GM19438 (cell line): ENCODE results near the gene KLHL26.

Experiments used
- ATAC-seq: cut with Tn5 transposase; IDR thresholded peaks from one replicate; pipeline ENCODE4 v1.9.1; 2021; ENCODE audit warnings: low read depth; ENCODE audit not compliant: unreplicated experiment

KLHL26 gene

GRCh38 chr19:18645035-18645511 is 8.2 kb downstream of the KLHL26 start:
- no peak for ATAC-seq

DNA sequence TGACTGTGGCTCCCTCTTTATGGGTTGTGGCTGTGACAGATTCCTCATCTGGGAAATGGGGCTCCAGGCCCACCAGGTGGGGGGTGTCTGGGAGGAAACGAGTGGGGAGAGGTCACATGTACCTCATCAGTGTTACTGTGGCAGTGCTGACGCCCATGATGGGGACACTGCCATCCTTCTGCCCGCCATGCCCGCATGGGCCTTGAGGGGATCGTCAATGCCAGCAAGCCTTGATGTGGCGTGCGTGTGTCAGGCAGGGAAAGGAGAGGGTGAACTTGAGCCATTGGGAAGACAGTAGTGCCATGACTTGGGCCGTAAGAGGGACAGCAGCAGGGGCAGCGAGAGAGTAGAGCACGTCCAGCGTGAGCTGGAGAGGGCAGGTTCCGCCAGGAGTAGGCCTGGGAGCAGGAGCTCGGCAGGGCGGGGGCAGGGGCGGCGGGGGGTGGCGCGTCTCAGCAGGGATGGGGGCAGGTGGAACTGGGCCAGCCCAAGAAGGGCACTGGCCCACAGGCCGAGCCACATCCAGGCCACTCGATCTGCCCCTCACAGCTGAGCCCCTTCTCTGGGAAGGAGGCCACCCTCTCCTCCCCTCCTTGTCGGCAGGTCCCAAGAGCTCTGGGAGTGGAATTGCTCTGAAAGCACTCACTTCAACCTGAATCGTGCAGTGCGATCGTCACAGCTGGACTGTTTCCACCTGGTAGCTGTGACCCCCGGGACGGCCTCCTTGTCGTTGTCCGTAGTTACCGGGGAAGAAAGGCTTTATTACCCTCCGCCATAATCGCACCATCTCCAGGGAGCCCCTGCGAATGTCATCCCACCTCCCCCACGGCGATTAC is 9.9 kb downstream of the KLHL26 start:
- no peak for ATAC-seq

DNA sequence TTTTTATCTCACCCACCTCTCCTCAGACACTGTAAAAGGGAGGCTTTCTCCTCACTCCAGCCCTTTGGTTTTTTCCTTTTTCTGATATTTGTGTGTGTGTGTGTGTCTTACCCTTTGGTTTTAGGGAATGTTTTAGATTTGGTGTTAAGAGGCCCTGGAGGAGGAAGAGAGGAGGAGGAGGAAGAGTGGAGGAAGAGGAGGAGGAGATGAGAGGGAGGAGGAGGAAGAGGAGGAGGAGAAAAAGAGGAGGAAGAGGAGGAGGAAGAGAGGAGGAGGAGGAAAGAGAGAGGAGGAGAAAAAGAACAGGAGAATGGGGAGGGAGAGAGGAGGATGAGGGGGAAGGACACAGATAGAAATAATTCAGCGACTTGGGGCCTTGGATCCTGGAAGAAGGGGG is 10.5 kb downstream of the KLHL26 start:
- no peak for ATAC-seq

DNA sequence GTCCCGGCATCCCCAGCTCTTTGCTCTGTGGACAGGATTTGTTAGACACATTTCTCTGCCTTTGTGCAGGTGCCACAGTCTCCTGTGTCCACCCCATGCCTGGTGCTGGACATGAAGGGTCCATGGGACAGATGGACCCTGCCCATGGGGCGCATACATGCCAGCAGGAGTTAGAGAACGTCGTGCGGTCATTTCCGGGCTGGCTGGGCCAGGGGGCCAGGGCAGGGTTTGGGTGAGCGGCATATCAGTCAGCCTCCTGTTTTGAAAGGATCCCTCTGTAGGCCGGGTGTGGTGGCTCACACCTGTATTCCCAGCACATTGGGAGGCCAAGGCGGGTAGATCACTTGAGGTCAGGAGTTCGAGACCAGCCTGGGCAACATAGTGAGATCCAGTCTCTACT is 11.0 kb downstream of the KLHL26 start:
- no peak for ATAC-seq

DNA sequence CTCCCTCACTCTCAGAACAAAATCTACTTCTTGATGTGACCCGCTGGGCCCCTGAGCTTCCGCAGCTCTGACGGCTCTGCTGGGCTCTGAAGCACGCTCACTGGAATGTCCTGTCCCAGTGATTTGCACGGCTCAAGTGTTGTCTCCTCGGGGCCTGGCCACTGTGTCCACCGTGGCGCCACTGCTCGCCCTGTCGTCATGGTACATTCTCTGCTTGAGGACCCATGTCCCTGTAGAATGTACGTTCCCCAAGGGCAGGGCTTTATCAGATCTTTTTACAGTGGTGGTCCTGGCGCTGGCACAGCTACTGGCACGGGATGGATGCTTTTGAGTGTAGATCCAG is 12.1 kb downstream of the KLHL26 start:
- ATAC-seq, result no peak

GRCh38 chr19:18649371-18650020 is 12.7 kb downstream of the KLHL26 start:
- ATAC-seq, result no peak

DNA sequence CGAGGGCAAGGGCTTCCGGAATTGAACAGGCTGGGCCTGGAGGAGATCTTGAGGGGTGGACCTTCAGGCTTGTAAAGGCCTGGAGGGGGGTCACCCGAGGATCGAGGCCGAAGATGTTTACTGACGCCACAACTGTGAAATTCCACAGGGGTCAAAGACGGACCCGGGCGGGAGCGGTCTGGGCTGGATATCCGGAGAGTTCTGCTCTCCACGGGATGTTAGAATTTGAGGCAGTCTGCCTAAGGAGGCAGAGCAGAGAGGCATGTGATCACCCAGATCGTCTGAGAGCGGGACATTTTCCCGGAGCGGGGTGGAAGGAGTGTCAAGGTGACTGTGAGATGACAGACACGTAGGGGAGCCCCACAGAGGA is 13.2 kb downstream of the KLHL26 start:
- no peak for ATAC-seq

DNA sequence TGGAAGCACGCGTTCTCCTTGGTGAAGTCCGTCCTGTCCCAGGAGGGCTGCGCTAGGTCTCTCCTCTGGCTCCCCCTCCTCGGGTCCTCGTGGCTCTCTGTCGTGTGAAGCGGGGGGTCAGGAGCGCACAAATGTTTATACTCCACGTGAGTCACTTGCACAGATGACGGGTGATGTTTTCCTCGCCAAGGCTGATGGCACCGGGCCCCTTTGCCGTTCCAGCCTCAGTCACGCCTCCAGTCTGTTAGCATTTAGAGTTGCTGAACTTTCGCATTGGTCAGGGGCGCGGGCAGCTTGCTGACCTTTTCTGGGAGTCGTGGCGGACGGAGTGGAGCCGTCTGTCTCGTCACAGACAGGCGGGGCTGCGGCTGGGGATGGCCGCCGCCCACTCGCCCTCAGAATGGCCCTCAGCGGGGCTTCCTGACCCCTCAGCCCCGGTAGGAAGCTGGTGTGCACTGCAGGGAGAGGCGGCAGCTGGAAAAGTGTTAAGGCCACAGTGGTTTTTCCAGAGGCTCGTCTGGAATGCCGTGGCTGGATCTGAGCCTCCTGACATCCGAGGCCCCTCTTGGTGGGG is 13.7 kb downstream of the KLHL26 start:
- ATAC-seq, result no peak

DNA sequence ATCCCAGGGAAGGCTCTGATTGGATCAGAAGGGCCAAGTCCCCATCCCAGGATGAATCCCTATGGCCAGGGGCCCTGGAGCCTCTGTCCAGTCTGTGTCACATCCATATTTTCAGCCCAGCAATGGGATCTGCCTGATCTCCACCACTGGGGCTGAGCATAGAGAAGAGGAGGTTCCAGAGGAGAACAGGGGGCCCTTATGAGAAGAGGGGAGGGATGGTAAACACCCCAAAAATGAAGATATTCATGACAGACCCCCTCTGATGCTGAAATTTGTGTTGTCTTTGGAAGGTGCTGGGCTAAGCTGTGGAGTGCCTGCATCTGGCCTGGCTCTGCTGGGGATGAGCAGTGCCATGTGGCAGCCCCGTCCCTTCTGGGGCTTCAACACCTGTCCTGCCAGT is 14.5 kb downstream of the KLHL26 start:
- no peak for ATAC-seq

DNA sequence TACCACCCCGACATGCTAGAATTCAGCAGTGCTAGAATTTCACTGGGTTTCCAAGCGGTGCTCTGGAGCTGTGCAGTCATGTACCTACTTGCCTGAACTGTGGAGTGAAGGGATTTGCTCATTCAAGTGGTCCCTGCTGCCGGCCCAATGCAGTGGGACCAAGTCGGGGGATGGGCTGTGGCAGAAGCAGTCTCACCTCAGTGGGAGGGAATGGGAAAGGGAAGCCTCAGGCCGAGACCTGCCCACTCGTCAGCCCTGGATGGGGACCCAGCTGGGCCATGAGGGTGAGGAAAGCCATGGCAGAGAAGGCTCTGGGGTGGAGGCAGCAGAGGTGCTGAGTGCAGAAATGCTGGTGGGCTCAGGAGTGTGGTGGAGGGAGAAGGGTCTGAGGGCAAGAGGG is 14.9 kb downstream of the KLHL26 start:
- ATAC-seq, result no peak

- ATAC-seq, result no peak
These were observed 17.0 kb downstream of the KLHL26 start for GRCh38 chr19:18653853-18654252.

- ATAC-seq, result no peak
These were observed 17.6 kb downstream of the KLHL26 start for GRCh38 chr19:18654469-18654868.

DNA sequence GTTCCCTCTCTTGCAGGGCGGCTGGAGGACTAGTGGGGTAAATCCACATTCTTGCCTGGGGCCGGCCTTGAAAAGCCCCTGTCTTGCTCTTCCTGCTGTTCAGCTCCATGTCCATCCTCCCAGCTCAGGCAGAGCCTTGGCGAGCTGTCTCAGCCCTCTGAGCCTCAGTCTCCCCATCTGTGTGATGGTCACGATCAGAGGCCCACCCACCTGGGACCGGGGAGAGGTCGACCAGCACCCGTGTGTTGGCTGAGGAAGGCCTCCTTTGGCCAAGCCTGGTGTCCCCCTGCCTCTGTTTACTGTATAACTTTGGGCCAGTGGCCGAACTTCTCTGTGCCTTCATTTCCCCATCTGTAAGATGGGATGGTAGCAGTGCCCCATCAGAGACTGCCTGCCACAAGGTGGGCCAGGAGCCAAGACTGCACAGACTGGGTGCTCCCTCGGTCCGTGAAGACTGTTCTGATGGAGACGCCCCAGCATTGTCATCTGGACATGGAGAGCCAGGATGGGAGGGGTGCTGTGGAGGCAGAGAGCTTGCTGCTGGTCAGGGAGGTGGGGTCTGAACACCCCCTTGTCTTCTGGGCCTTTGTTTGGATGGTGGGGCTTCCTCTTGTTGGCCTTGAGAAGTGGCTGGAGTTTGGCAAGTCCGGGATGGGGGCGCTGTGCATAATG is 18.5 kb downstream of the KLHL26 start:
- no peak for ATAC-seq

DNA sequence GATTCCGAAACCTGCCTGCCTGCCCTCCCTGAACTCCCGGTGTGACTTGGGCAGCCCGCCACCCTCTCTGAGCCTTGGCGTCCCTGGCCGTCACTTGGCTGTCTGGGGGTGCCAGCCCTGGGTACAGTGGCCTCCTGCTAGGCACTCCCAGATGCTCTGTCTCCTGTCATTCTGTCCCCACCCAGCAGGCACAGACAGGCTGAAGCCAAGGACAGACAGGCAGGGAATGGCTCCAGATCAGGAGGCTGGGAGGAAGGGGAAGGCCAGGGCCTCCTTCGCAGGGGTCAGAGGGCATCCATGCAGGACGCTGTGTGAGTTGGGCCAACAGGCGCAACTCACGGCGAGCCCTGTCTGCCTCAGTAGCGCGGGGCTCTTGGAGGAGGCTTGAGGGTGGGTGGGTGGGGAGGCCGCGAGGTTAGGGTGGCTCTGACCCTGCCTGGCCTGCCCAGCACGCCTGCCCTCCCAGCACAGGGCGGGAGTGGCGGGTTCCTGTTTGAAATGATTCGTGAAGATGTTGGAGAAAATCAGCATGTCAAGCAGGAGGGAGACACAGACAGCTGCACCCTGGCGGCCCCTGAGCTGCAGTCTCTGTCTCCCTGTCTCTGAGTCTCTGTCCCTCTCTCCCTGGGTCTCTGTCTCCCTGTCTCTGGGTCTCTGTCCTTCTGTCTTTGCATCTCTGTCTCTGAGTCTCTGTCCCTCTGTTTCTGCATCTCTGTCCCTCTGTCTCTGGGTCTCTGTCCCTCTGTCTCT is 19.7 kb downstream of the KLHL26 start:
- ATAC-seq, result no peak

- no peak for ATAC-seq
These were observed 20.9 kb downstream of the KLHL26 start for GRCh38 chr19:18657590-18658365.

GRCh38 chr19:18658366-18658855 is 21.6 kb downstream of the KLHL26 start:
- ATAC-seq, result no peak

DNA sequence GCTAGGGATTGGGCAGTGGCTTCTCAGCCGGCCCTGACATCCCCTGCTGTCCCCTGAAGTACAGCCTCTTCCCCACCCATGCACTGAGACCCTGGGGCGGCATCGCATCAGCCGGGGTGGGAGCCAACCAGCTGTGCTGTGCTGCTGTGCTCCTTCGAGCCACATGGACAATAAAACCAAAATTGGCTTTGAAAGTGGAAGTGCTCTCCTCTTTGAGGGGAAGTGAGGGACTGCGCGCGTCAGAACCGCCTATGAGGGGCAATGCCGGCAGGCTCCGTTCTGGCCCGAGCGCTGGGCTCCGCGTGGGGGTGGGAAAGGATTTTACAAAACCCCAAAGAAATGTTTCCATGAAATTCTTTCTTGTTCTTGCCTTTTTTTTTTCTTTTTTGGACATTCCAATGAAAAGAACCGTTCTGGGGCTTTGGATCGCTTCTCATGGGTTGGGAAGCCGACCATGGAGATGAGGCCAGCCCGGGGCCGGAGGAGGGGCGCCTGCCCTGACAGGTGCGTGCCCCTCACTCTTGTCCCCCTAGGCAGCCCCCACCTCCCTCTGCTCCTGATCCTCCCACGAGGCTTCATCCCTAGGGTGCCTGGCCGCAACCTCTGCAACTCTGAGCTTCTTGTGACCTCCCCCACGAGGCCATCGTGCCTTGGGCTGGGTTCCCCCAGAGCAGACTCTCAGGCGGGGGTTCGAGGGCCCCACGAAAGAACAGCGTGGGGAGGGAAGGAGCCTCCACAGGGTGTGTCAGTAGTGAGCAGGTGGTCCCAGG is 22.6 kb downstream of the KLHL26 start:
- ATAC-seq, result no peak

- ATAC-seq, result no peak
These were observed 23.5 kb downstream of the KLHL26 start for GRCh38 chr19:18660051-18660910.
